Islet of Langerhans (tissue), 1 donor: Measurements from ENCODE around the gene CACNA1E.

ENCODE experiments used
- FAIRE-seq: peaks from one replicate; lab custom pipeline; 2011; peaks lifted over from hg19 to GRCh38; lab: Jason Lieb, UNC

Gene CACNA1E

DNA sequence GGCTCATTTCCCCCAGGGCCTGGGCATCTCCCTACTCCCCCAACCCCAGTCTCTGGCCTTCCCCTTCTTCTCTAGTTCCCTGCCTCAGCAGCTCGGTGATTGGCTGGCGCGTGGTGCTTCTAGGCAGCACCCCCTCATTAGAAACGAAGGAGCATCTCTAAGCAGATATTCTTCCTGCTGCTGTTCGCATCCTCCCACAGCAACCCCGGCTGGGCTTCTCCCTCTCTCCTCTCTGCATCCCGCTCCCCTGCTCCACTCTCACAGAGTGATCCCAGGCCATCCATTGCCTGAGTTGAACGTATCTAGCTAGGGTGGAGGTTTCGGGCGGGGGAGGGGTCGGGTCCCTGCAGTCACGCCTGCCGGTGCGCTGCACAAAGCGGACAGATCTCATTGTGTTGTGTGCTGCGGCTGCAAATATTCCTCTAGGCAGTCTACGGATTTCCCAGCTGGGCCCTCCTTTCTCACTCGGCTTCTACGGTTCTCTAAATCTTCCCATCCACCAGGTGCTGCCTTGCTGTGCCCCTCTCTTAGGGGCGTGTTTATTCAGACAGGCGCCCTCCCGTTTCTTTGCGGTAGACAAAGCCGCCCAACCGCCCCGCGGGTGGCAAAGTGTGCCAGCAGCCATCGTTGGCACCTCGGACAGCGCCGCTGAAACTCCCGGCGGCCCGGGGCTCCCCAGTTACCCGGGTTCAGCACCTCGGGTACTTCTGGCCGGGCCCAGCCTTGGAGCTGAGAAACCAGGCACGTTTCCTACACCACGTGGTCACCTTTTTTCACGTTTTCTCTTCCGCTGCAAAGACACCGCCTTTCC, 2.2 kb downstream of the CACNA1E start:
- FAIRE-seq, result no peak

DNA sequence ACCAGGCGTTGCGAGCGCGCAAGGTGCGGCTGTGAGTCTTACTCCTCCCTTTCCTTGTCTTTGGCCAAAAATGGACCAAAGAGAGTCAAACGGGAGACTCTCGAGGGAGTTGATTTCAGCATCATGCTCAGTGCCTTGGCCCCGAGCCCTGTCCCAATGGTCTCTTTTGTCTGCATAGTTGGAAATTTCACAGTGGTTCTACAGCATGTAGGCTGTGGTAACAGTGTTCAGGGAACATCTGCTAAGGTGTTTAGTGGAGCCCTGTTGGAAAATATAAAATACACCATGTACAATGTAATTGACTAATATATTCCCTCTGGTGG, 2.7 kb downstream of the CACNA1E start:
- FAIRE-seq, result no peak

DNA sequence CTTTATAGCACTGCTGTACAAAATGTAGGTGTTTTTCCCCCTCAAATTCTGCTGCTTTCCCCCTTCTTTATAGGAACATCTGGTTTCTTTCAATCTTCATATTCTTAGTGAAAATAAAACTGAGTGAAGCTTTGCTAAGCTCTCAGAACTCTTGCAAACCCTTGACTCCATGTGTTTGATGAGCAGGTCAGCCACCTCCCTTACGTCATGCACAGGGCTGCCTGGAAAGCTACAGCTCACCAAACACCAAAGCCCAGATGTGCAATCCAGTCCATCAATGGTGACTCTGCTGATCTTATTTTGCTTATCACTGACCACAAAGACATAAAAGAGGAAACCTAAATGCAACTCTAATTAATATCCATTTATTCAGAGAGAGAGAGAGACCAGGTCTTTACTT, 5.5 kb downstream of the CACNA1E start:
- FAIRE-seq, result no peak

DNA sequence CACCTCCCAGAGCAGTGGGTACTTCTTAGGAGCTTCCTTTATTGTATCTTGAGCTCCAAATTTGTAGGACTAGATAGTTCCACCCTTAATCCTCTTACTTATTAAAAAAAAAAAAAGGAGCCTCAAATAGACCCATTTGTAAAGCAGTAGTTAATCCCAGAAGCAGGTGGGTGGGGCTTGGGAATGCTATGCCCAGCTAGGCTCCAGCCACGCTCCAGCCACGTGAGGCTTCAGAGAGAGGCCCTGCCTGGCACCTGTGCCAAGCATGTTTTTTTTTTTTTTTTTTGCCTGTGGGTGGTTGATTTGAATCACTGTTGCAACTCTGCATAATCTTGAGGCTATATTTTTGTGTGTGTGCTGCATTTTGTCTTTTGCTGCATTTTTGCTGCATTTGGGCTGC, 7.0 kb downstream of the CACNA1E start:
- FAIRE-seq, result no peak

DNA sequence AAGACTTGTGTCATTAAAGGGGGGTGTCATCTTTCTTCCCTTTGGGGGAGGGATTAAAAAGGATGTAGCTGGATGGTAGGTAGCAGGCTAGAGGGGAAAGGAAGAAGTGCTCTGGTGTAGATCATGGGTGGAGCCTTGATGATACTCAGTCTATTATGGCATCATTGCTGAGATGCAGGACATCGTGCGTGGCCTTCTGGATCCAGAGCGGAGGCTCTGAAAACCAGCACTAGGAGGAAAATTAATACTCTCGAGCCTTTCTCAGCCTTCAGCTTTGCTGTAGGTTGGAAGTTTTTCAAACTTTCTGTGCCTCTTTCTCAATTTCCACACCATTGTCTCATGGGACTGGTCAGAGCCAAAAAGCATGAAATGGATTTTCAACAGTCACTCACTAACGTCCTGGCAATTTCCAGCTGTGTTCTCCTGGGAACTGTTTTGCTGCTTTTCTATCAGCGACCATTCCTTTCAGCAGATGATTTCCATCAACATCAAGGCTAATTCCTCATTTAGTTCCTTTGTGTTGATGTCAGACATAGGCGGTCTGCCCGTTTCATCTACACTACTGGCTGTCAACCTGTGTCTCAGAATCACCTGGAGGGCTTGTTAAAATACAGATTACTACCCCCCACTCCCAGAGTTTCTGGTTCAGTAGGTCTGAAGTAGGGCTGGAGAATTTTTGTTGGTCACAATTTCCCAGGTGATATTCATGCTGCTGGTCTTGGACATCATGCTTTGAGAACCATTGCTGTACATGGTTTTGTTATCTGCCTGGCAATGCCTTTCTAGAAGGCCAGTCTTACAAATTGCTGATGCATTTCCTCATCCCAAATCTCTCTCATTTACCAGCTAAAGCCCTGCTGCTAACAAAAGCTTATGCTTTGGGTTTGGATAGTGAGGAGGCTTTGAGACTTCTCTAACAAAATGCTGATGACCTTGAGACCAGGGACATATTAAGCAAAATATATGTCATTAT, 7.7 kb downstream of the CACNA1E start:
- FAIRE-seq, result no peak

DNA sequence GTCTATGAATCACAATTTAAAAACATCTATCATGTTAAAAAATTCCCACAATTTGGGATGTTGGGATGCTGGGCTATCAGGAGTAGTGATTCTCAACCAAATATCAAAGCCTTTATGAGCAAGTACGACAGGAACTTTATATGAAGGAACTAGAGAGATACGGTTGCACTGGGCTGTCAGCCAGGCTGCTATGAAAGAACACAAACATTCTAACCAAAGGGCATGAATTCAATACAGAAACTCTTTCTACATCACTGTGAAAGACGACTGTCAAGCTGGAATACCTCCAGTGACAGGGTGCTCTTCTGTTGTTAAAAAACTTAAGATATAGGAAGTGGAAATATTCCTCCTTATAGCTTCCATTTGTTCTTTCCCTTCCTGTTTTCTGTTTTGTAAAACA, 9.8 kb downstream of the CACNA1E start:
- no peak for FAIRE-seq

DNA sequence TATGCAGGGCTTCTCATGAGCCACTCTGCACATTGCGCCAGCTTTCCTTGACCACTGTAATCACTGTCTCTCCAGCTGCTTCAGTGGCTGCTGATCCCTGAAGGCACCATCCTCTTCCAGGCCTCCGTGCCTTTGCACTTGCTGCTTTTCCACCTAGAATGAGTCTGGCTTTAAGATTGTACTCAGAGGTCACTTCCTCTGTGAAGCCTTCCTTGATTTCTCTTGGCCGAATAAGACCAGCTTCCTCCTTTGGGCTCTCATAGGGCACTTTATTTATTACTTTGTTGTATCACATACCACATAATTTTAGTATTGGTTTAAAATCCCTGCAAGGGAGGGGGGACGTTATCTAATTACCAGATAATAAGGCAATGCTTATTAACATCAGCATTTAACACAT, 10.6 kb downstream of the CACNA1E start:
- no peak for FAIRE-seq

DNA sequence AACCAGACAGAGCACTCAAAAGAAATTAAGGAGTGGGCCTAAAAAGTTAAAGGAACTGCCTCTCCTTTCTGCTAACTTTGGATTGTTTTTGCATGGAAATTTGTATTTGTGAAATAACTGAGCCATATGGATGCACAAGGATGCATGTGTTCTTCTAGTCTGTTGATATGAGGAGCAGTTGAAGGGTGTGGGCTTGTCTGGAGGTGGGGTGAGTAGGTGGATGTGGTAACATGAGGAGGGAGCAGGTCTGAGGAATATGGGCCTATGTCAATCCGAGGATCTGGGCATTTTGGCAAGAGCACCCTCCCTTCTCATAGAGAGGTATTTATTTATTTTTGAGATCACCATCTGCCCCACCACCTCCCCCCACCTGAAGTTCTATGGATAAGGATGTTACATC, 13.4 kb downstream of the CACNA1E start:
- no peak for FAIRE-seq

DNA sequence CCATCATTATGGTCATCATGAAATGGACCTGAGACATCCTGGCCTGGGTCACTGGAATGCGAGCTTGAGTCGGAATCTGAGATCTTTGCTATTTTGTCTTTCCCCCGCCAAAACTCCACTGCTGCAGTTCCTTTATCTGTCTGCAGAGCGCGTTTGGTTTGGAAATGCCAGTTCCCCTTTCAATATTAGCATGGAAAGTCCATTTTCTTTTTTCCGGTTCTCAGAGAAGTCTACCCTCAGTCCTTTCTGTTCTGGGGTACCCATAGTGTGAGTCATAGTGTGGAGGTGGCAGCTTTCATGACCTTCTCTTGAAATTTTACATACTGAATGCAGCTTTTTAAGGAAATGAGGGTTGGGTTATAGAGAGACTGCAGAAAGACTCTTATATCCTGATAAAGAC, 14.6 kb downstream of the CACNA1E start:
- no peak for FAIRE-seq

DNA sequence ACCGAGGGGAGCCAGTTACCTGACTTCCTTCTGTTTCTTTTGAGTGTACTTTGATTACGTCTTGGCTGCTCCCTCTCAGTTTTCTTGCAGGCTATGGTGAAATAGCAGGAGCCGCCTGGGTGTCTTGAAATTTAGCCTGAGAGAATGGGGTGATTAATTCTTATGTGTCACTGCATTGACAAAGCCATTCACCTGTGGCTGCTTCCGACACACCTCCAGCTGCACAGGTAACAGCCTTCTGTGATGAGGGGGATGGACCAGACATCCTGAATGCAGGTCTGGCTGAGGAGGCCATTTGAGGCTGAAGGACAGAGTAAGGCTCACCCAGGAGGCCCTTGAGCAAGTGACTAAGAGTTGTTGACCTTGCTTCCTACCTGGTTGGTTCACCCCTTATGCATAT, 16.5 kb downstream of the CACNA1E start:
- no peak for FAIRE-seq

DNA sequence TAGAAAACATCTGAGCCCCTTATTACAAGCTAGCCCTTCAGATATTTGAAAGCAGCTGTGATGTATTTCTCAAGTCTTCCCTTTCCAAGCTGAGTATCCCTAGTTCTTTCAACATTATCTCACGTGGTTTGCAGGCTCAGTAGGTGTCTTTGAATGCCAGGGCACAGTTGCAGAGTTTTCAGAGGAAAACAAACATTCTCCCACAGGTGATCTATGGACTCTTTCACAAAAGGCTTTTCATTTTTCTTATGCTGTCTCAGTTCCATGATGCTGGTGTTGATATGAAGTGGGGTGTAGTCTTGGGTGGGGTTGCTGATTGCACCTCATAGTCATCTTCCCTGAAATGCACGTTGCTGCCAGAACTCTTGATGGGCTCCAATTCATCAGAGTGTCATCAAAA, 17.3 kb downstream of the CACNA1E start:
- no peak for FAIRE-seq

DNA sequence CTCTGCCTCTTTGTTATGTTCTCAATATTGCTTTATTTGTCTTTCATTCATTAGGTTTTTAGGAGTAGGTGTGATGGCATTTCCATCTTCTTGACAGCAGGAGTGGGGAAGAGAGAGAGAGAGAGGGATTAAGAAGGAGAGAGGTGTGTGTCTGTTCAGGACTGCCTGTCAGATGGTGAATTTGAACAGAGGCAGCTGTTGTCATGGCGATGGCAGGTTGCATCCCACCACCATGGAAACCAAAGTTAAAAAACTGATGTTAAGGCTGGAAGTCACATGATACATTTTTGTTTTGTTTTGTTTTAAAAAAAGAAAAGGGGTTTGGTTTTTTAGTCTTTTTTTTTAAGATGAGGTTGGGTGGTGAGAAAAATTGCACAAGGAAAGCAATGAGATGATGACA, 18.3 kb downstream of the CACNA1E start:
- no peak for FAIRE-seq

DNA sequence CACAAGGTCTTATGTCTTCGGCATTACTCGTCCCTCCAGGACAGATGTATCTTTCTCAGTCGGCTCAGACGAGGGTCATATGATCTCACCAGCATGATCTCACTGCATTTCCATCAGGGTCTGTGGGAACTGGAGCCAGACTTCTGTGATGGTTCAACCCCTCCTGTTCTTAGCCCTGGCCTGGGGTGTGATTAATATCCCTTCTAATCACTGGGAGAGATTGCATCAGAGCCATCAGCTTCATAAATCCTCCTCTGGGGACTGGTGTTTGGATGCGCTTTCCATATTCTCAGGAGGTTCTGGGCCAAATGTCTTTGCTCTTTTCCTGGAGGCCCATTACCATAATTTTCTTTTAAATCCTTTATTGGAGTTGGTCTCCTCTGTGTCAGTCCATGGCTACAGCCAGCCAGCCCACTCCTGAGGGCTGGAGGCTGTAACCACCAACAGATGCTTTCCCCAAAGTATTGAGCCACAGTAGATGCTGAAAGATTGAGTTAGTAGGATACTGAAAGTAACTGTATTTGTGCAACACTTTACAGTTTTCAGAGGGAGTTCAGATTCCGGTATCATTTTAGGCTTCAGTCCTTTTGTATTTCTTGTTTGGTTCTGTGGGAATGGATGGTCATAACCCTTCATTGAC, 20.0 kb downstream of the CACNA1E start:
- no peak for FAIRE-seq

DNA sequence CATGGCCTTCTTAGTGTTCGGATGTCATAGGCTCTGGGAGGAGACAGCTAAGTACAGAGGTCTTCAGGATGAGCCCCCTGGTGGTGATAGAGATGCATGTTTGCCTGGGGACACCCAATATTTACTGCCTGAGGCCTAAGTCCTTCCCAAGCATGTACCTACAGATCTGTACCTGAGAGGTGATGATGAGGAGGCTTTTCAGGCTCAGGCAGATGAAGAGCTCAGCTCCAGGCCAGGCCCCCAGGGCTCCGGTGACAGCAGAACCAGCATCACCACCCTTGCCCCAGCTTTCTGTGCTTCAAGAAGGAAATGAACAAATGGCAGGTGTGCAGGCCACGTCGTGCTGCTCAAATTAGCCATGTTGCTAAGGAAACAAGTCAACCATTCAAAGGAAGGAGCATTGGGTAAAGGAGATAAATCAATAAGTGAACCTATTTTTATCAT, 21.1 kb downstream of the CACNA1E start:
- no peak for FAIRE-seq

DNA sequence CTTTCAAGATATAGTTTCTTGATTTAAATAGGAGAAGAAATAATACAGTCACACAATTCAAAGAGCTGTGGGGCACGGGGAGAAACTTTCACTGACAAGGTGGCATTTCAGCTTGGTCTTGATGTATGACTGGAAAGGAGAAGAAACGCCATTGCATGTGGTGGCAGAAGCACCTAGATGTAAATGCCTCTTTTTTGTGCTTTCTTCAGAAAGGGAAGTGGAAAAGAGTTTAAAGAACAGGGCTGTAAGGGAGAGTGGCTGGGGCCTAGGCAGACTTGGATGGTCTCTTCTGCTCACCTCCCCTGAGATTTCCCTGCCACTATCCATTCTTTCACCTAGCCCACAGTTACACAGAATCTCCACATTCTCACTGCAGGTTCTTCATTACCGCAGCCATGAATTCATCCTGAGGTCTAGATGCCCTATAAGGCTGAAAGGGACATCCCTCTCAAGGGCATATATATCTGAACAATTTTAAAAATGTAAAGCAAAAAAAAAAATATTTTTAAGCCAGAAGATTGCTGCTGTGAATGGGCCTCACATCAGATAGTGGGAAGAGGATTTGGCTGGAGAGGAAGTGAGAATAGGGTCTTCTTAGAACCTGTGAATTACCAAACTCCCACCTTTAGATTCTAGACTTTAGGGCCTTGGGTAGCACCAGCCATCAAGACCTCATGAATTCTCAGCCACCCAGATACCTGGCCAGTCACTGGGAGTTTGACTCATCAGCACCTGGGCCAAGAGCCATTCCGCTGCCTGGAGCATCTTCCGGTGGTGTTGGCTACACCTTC, 23.4 kb downstream of the CACNA1E start:
- FAIRE-seq, result no peak

DNA sequence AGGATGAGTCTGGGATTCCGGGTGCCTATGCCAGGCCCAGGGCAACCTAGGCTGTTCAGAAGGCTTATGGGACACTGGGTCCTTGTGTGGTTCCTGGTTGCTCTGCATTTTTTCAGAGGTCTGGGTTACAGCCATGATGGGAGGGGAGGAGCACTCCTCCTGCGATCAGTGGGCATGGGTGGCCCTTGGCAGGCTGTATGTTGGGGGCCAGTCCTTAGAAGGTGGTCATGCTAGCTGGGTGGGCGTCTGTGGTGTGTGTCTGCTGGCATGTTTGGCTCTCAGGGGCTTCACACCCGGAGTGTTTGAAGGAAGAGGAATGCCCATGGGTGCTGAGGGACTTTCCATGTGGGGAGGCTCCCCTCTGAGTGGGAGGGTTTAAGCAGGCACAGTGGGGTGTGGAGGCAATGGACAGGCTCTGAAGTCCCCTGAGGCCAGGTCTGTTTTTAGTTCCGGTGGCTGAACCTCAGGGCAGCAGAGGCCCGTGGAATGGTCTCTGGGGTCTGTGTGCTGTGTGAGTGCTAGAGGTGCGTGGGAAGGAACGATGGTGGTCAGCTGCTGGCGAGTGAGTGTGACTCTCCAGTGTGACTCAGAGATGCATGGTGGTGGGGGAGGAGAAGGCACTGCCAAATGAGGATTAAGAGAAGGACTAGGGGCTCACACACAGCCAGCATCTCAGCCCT, 25.3 kb downstream of the CACNA1E start:
- FAIRE-seq, result no peak

DNA sequence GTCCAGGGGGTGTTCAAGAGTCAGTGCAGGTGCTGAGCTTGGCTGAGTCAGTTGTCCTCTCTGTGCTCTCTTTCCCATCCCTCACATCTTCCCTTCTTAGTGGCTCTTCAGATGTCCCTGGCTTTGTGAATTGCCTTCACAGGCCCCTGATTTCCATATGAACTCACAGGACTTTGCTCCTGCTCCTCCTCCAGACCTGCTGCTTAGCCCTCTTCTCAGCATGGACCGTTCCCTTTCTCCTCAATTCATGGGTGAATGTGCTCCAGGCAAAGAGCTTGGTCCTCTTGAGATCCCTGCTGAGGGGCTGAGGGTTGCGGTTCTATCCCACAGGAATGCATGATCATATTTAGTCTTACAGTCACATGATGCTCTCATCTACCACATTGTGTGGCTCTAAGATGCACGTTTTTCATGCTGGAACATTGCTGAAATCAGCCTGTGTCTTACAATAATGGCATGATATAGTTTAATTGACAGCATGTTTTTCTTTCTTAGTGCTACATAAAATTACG, 30.5 kb downstream of the CACNA1E start:
- FAIRE-seq, result no peak

DNA sequence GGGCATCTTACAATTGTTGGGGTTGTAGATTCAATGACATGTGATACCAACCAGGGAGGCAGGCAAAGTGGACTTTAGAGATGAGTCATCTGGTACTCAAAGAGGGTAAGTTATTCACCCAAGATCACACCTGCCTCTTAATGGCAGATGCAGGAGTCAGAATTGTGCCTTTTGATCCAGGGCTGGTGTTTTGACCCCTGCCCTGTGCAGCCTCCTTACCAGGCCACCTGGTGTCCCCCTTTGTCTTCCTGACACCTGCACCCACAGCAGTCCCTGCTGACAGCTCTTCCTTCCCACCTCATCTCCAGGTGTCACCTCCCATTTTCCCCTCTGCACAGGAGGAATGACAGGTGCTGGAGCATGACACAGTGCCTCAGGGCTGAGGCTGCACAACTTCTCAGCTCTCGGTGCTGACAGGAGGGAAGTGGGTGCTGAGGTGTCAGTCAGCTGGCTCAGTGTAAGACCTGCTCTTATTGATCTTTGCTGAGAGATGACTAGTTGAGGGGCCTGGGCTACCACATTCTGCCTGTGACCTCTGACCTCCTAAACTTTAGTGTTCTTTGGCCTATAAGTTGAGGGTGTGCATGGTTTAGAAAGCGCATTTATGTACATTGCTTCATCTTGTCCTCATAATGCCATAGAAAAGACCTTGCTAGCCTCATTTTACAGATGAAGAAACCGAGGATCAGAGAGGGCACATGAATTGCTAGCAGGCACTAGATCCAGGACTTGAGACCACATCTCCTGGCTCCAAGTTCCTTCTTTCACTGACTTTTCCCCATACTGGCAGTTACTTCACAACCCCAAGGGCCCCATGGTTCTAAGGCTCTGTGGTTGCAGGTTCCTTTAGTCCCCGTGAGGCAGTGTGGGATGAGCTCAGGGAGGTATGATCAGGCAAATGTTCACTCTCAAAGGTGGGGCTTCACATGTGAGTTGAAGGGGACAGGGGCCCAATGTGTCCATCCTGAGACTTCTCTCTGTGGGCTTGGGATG, 31.3 kb downstream of the CACNA1E start:
- no peak for FAIRE-seq

DNA sequence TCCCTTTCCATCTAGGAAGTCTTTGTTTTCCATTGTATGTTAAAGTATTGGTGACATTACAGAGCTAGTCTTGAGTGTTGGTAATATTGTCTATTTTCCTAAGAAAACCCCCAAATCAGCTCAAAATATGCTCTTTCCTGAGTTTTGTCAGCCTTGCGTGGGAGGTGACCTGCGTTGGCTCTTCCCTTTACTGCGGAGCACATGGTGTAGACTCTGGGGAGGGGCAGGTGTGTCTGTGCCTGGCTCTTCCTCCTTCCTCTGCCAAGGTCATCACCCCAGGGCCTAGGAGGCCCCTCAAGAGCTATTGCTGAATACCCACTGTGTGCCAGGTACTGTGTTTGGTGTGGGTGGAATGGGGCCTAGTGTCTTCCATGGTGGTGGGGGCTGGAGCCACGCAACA, 33.4 kb downstream of the CACNA1E start:
- FAIRE-seq, result no peak
